ENCODE results near the gene DYNC2H1.
A peak's percentile ranks its signal among the peaks of the same experiment; 100 is the strongest.

The DYNC2H1 gene

GRCh38 chr11:103108933-103109817 lies at the start of gene DYNC2H1:
Gene DYNC2H1 (plus strand): TSS chr11:103109426. CDS start chr11:103109575, 149 bp downstream.
- DNase-seq (ENCODE audit: low spot score): peak; percentile 95

GRCh38 chr11:103061656-103062055 lies 47.6 kb upstream of the DYNC2H1 start:
- DNase-seq (ENCODE audit: low spot score): no peak

- DNase-seq (ENCODE audit: low spot score): no peak
Observed at GRCh38 chr11:103067118-103067517, 42.1 kb upstream of the DYNC2H1 start.

- no peak for DNase-seq (ENCODE audit: low spot score)
Observed at GRCh38 chr11:103069367-103069766, 39.9 kb upstream of the DYNC2H1 start.

- no peak for DNase-seq (ENCODE audit: low spot score)
Observed at GRCh38 chr11:103070142-103070541, 39.1 kb upstream of the DYNC2H1 start.

GRCh38 chr11:103071008-103071407 lies 38.2 kb upstream of the DYNC2H1 start:
- DNase-seq (ENCODE audit: low spot score): no peak

- DNase-seq (ENCODE audit: low spot score): no peak
Observed at GRCh38 chr11:103076361-103076760, 32.9 kb upstream of the DYNC2H1 start.

- peak; percentile 44 for DNase-seq (ENCODE audit: low spot score)
Observed at GRCh38 chr11:103077554-103077953, 31.7 kb upstream of the DYNC2H1 start.

GRCh38 chr11:103078710-103079109 lies 30.5 kb upstream of the DYNC2H1 start:
- no peak for DNase-seq (ENCODE audit: low spot score)

- no peak for DNase-seq (ENCODE audit: low spot score)
Observed at GRCh38 chr11:103079833-103080232, 29.4 kb upstream of the DYNC2H1 start.

- DNase-seq (ENCODE audit: low spot score): peak; percentile 35
Observed at GRCh38 chr11:103085758-103086365, 23.4 kb upstream of the DYNC2H1 start.

GRCh38 chr11:103086461-103086860 lies 22.8 kb upstream of the DYNC2H1 start:
- peak; percentile 24 for DNase-seq (ENCODE audit: low spot score)

GRCh38 chr11:103091064-103091800 lies 18.0 kb upstream of the DYNC2H1 start:
- peak; percentile 87 for DNase-seq (ENCODE audit: low spot score)

GRCh38 chr11:103091801-103092524 lies 17.3 kb upstream of the DYNC2H1 start, which contains the start of gene DCUN1D5:
Gene DCUN1D5 (minus strand): TSS chr11:103092160. CDS start chr11:103091872, 288 bp downstream.
- peak; percentile 95 for DNase-seq (ENCODE audit: low spot score)

GRCh38 chr11:103097279-103097678 lies 11.9 kb upstream of the DYNC2H1 start:
- DNase-seq (ENCODE audit: low spot score): no peak

- peak; percentile 35 for DNase-seq (ENCODE audit: low spot score)
Observed at GRCh38 chr11:103109818-103110388, 677 bp downstream of the DYNC2H1 start.

- peak; percentile 71 for DNase-seq (ENCODE audit: low spot score)
Observed at GRCh38 chr11:103110391-103110790, 1.2 kb downstream of the DYNC2H1 start.

- DNase-seq (ENCODE audit: low spot score): peak; percentile 45
Observed at GRCh38 chr11:103111400-103111799, 2.2 kb downstream of the DYNC2H1 start.

- DNase-seq (ENCODE audit: low spot score): peak; percentile 37
Observed at GRCh38 chr11:103112364-103112763, 3.1 kb downstream of the DYNC2H1 start.

- DNase-seq (ENCODE audit: low spot score): no peak
Observed at GRCh38 chr11:103114836-103115235, 5.6 kb downstream of the DYNC2H1 start.

- no peak for DNase-seq (ENCODE audit: low spot score)
Observed at GRCh38 chr11:103125462-103125861, 16.2 kb downstream of the DYNC2H1 start.
